ENCODE measurements around the gene TNP1.

The TNP1 gene, protein sequence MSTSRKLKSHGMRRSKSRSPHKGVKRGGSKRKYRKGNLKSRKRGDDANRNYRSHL

DNA sequence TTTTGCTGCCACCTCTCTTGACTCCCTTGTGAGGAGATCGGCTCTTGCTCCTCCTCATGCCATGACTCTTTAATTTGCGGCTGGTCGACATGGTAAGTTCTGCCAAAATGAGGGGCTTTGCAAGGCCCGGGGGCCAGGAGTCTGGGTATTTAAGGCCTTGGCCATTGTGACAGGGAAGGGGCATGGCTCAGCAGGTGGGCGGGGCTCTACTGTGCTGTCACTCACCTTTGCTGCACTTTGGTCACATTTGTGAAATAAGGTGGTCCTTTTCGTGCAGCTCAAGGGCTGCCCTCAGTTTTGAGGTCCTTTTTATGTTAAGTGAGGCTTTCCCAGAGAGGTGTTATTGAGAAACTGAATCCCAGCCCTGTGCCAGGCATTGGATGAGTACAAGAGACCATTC, at the start of gene TNP1:
TSS of gene TNP1 (minus strand) at position 121 of the 400 bp plus-strand sequence. CDS start at position 91, 30 bp downstream.
- no peak for DNase-seq (ENCODE audit: low read depth)

DNA sequence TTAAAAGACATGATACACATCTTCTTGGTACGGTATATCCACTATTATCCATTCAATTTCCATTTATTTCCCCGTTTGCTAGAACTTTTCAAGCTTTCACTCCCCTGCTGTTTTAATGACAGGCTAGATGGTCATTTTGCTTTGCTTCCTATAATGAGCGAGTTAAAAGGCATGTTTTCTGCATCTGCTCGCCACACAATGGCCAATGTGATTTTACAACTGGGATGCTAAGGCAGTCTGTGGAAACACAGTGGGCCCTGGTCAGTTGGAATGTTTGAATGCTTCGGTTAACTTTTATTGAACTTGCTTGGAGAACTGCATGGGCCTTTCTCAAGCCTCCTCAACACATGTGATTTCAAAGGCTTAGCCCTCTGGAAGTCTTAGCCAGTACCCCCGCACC, 48.4 kb upstream of the TNP1 start:
- DNase-seq (ENCODE audit: low read depth) = no peak

DNA sequence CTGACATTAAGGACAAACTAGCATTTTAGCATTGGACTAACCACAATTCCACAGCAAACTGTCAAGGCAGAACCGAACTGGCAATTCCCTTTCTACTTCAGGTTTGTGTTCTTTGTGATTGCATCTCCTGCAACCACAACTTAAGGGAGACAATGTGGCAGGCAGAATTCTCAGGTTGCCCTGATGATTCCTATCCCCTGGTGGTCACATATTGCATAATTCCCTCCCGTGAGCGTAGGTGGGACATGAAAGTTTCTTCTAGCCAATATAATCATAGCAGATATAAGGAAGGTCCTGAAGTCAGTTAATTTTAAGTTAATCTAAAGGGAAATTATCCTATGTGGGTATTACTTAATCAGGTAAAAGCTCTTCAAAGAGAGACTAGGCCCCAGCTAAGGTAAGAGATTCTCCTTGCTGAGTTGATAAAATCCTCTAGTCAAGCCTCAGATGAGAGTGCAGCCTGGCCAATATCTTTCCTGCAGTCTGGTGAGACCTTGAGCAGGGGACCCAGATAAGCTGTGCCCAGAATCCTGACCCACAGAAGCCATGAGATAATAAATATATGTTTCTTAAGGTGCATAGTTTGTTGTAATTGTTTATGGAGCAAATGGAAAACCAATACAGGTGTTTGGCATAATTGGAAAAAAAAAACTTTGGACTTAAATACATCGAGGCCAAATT, 45.9 kb upstream of the TNP1 start:
- no peak for DNase-seq (ENCODE audit: low read depth)

DNA sequence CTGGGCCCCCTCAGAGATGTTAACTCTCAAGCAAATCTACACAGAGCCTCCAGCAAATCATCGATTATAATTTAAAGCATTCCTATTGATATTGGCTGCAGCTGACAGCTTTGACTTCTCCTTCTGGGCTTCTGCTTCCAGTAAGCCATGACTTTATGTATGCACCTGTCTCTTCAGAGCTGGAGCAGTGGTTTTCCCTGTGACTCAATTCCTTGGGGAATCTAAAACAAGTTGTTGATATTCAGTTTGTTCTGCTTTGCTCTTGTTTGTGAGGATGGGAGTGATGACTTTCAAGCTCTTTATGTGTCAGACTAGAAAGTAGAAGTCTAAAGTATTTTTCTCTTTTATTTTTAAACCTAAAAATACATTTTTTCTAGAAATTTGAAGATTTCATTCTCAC, 45.1 kb upstream of the TNP1 start:
- DNase-seq (ENCODE audit: low read depth) = no peak

DNA sequence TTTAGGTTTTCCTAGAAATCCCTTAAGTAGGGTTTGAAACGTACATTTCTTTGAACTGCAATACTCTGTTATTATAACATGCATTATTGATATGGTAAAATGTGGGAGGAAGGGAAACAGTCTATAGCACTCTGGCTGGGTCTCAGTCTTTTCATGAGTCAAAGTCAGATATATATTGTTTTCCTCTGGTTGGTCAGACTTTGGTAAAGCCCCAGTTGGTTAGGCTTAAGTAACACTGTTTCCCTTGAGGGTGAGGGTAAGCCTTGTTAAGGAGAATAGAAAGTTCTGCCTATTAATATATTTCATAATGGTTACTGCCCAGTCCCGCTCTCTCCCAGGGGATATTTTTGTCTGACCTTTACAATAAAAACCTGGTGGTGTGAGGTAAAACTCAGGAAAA, 44.7 kb upstream of the TNP1 start:
- no peak for DNase-seq (ENCODE audit: low read depth)

DNA sequence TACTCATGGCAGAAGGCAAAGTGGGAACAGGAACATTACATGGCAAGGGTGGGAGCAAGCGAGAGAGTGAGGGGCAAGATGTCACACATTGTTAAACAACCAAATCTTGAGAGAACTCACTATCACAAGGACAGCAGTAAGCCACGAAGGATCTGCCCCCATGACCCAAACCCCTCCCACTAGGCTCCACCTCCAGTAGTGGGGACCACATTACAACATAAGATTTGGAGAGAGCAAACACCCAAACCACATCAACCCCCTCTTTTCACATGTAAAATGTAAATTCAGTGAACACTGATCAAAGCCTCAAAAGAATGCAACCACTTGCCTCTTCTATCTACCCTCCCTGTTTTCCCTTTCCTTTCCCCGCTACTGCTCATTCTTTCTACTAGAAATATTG, 43.6 kb upstream of the TNP1 start:
- no peak for DNase-seq (ENCODE audit: low read depth)

DNA sequence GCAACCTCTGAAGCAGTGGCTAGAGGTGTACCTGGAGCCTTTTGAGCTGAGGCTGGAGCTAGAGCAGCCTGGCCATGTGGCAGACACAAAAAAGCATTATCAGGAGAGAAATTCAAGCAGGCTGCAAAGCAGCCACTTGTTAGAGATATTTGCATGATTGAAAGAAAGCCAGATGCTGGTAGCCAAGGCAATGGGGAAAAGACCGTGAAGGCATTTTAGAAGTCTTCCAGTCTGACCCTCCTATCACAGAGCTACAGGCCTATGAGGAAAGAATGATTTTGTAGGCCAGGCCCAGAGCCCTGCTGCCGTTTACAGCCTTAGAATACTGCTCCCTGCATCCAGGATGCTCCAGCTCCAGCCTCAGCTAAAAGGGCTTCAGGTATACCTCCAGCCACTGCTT, 41.4 kb upstream of the TNP1 start:
- no peak for DNase-seq (ENCODE audit: low read depth)

DNA sequence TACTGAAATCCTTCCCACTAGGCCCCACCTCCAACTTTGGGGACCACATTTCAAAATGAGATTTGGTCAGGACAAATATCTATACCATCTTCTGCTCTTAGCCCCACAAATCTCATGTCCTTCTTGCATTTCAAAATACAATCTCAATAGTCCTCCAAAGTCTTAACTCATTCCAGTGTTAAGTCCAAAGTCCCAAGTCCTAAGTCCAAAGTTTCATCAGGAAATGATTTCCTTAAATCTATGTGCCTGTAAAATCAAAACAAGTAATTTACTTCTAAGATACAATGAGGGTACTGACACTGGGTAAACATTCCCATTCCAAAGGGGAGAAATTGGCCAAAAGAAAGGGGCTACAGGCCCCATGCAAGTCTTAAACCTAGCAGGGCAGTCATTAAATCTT, 40.5 kb upstream of the TNP1 start:
- no peak for DNase-seq (ENCODE audit: low read depth)

DNA sequence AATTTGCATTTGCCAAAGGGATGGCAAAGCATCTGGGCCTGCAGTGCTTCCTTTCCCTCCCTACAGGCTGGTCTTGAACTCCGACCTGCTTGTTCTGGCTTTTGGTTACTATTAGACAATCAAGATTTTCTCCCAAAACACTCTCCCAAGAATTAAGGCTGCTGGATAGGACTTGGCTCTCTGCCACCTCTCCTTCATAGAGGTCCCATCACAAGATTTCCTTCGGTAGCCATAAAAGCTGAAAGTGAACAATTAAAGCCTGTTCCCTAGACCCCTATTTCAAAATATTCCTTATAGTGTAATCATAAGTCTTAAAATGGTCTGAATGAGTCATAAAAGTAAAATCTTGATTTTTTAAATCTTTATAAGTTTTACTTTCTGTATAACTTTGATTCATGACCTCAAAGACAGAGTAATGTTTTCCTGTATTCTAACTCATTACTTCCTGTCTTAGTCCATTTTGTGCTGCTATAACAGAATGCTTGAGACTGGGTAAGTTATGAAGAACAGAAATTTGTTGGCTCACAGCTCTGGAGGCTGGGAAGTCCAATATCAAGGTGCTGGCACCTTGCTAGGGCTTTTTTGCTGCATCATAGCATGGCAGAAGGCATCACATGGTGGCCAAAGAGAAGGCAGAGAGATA, 37.8 kb upstream of the TNP1 start:
- DNase-seq (ENCODE audit: low read depth) = no peak

DNA sequence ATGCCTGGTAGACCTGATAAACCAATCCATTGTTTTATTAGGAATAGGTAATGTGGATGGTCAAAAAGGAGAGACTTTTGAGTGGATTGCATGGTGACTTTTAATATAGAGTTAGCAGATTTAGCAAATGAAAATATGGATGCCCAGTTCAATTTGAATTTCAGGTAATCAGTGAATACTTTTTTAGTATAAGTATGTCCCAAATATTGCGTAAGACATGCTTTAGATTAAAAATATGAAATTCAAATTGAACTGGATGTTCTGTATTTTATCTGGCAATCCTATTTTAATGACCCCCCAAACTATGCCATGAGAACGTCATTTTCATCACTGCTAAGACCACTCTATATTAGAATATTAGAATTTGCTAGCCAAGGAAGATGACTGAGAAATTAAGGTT, 30.3 kb upstream of the TNP1 start:
- DNase-seq (ENCODE audit: low read depth) = no peak

DNA sequence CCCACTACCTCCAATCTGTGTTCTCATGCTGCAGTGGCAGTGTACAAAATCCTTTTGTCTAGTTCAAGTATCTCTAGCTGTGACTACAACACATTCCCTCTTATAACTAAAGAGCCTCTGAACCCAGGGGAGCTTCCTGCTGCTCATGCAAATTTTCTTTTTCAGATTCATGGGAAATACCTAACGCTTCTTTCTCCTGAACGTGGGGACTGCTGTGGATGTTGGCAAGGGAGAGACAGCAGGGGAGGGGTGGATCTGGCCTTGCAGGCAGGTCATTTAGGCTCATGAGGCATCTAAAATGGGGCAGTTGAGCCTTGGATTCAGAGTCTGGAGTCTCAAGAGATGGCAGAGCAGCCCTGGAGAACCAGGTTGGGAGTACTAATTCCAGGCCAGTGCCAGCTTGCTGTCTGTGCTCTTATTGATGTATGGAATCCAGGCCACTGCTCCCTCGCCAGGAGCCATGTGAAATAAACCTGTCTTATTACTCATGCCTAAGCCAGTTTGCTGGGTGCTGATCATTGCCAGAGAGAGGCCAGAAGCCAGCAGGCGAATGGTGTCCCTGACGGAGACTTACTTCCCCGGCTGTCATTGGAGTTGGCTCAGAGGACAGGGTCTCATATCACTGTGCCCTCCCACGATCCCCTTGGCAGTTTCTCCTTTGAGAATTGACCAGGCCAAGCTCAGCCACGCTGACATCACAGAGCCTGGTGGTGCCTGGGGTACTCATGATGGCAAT, 29.2 kb upstream of the TNP1 start:
- no peak for DNase-seq (ENCODE audit: low read depth)

DNA sequence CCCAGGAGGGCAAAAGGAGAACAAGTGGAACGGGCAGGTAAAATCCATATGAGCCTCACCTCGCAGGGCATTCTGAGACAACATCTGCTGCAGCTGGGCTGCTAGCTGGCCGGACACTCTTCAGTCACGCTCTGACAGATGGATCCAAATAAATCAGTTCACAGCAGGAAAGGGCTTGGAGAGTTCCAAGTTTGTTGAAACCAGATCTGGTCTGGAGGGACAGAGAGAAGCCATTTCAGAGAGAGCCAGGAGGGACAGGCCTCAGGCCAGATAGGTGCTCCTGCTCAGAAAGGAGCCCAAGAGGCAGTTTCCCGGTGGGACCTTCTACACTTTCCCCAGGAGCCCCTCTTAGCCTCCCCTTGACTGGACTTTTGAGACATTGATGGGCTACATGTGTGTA, 28.2 kb upstream of the TNP1 start:
- no peak for DNase-seq (ENCODE audit: low read depth)

DNA sequence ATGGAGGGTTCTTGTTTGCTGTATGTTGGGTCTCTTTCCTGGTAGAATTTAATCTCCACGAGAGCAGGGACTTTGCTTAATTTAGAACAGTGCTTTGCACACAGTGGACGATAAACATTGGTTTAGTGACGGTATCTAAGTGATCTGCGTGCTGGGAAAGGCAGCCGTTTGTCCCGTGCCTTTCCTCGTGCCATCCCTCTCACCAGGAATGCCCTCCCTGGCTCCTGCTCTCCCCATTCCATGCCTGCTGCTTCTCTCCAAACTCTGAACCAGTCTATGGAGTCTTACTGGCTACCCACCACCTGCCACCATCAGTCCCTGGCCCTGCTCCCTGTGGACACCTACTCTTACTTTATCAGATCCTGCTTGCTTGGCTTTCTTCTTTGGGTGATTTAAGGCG, 27.3 kb upstream of the TNP1 start:
- no peak for DNase-seq (ENCODE audit: low read depth)

DNA sequence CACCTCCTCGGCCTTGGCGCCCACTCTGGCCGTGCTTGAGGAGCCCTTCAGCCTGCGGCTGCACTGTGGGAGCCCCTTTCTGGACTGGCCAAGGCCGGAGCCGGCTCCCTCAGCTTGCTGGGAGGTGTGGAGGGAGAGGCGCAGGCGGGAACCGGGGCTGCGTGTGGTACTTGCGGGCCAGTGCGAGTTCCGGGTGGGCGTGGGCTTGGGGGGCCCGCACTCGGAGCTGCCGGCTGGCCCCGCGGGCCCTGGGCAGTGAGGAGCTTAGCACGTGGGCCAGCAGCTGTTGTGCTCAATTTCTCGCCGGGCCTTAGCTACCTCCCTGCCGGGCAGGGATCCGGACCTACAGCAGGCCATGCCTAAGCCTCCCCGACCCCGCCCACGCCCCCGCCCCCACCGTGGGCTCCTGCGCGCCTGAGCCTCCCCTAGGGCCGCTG, 25.3 kb upstream of the TNP1 start:
- DNase-seq (ENCODE audit: low read depth) = no peak

DNA sequence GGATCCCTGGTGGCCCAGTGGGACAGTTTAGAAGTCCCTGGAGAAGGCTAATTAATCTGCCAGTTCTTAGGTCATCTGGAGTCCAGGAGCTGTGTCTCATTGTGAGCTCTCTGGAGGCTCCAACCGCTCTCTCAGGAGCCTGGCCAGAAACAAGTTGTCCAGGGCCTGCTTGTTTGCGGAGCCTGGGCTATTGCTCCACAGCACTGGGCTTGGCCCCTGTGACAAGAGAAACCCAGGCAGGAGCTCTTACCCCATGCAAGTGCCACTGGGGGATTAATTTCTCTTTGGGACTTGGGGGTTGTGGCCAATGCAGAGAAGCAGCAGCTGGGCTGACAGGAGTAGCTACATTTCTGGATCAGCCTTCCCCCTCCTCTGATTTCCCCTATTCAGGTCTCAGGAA, 24.5 kb upstream of the TNP1 start:
- no peak for DNase-seq (ENCODE audit: low read depth)

DNA sequence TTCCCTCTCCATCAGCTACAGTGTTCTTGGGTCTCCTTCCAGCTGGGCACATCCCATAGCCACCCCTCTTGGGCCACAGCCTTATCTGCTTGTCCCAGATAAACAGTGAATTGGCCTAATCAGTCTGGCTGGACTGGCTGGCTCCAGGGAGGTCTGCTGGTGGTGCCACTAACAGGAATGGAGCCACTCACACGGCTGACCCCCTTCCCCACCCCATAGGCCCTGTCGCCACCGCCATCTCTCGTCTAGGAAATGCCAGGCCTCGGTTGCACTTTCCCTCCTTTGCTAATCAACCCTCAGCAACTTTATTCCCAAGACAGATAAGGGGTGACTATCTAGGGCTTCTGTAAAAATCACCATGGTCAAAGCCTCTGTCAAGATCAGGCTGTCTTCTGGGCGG, 23.0 kb upstream of the TNP1 start:
- DNase-seq (ENCODE audit: low read depth) = no peak

DNA sequence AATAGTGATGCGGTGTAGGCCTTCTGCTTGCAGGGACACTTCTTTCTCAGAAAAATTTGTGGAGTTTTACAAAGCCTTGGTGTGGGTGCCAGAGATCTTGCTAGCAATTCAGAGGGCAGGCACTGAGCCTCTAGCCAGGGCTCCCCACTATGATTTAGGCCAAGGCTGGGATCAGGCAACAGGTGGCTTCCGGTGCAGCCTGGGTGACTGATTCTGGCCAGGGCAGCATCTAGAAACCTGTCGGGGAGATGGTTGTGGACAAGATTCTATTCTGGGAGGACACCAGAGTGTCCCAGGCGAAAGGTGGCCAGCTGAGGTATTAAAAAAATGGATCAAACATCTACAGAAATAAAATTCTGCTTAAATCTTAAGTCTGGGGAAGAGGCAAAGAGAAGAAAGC, 21.5 kb upstream of the TNP1 start:
- DNase-seq (ENCODE audit: low read depth) = no peak

DNA sequence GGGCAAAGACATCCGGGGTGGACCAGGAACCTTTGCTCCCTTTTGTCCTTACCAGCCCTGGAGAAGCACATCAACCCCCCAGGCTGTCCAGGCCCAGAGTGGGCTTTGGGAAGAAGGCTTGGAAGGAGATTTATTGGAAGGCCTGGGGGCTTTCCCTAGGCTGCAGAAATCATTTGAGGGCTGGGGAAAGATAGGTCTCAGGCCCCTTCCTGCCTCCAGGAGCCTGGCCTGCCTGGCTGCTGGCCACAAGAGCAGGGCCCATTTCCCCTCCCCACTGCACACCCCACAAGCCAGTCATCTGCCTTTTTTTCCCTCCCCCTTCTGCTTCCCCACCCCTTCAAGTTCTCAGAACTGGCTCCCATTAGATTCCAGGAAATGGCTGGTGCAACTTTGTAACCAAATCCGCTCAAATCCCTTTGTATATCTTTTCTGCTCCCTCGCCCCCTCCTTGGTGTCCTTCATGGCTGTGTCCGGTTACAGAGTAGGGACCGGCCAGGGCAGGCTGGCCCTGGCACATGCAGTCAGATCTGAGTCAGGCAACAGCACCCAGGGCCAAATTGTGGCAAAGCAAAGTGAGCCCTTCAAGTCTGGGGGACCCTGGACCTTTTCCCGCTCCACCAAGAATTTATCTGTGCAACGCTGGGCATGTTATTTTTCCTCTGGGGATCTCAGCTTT, 20.8 kb upstream of the TNP1 start:
- DNase-seq (ENCODE audit: low read depth) = no peak

DNA sequence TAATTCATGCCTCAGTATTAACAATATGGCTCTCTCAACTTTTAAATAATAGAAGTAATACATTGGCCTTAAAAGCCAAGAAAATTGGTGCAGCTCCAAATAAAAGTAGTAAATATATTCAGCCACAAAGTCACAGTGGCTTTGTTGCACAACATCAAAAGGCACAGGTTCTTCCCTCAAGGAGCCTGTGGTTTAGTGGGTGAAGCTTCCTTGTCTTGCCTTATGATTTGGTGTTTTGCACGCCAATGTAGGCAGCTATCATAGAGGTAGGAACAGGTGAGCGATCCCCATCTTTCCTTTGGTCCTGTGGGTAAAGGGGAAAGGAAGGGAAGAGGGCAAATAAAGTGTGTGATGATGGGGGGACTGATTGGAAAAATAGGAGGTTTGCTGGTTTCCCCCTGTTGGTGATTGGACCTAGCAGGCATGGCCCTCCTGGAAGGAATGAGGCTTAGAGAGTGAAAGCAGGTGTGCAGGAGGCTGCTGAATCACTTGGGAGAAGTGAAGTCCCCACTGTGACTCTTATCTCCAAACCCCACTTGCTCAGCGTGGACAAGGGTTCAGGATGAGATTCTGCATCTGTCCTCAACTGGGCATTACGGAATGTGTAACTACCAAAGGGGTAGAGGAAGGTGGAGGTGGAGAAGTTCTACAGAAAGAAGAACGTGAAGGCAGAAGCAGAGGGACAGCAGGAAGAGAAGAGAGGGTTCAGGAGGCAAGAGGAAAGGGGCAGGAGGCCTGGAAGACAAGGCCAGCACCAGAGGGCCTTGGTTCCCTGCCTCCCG, 20.1 kb upstream of the TNP1 start:
- DNase-seq (ENCODE audit: low read depth) = no peak

DNA sequence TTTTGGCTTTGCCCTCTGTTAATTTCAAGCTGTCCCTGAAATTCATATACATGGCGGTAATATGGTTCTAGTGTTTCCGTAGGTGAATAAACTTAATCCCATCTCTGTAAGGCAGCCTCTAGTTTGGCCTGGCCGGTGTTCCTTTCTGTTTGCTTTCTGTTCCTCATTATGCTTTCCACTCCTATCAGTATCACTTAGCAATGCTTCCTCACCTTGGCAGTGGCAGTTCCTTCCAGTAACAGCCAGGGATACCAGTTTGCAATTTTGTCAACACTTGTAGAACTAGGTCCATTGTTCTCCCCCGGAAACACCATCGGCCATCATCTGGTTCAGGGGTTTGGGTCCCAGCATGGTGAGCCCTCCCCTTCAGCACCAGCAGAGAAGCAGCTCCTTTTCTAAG, 18.2 kb upstream of the TNP1 start:
- no peak for DNase-seq (ENCODE audit: low read depth)

DNA sequence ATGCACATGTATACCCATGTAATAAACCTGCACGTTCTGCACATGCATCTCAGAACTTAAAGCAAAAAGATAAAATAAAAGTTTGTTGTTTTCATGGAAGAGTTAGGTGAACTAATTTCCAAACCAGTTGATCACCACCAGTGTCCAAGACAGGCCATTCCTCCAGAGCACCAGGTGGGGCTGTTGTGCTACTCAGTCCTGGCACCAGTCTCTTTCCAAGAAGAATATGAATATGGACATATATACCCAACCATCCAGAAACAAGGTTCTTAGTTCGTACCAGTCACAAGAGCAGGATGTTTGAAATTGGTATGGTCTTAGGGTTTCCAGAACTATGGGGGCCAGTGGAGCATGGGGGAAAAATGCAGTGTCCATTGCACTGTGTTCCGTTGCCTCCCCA, 17.2 kb upstream of the TNP1 start:
- DNase-seq (ENCODE audit: low read depth) = no peak

DNA sequence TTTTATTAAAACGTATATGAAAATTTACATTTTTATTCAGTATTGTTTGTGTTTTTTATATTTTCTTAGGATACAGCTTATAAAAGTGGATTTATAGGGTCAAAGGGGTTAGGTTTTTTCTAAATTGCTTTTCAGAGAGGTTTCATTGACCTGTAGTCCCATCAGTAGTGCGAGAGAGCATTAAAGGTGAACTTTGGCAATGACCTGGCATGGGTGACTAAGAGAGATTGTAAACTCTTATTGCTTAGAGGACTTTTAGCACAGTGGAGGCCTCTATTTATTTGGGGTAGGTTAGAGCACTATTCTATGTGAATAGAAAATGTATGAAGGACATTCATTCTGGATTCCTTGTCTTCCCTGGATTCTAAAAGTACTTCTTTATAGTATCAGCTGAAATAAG, 16.0 kb upstream of the TNP1 start:
- DNase-seq (ENCODE audit: low read depth) = no peak

All from stimulated activated CD4-positive, alpha-beta T cell treated with anti-CD3 and anti-CD28 coated beads, Interleukin-2, amount 100 ng/mL, for 4 hours (primary cell).